ENCODE measurements around the gene THEMIS. TPM values are rescaled to one million over a fixed set of nuclear protein-coding genes. Genes with fewer than 3 reads are reported as not detected.
"Not testable (repeated sequence)": the region's sequence is repeated elsewhere in the genome, so short reads cannot be mapped to it uniquely, and the experiment has no call there.

THEMIS gene
- total RNA-seq, 2 experiments from 2014 or later: 152 to 155 TPM

- ATAC-seq (ENCODE audit: low read depth) (no peak), DNase-seq (no peak)
- H3K27me3 Mint-ChIP-seq: no peaks in the 10 kb centered on the region
- peak overlapping the region; percentile 77 for H3K27ac Mint-ChIP-seq
- H3K4me1 Mint-ChIP-seq: peaks cover 38% of the 10 kb centered on the region
- H3K9me3 Mint-ChIP-seq: peaks cover 22% of the 10 kb centered on the region
- peaks cover 39% of the 10 kb centered on the region for H3K36me3 Mint-ChIP-seq
- H3K4me3 Mint-ChIP-seq: peak overlapping the region; percentile 14
- POLR2A ChIA-PET: interaction anchor here (3.2 kb wide), 1 partner anchor 36 kb away, joined by 32 read pairs; no protein-coding TSS in a partner anchor
These were observed 32.3 kb upstream of the THEMIS start for GRCh38 chr6:127933137-127933536.

- Mint-ChIP-seq H3K27me3 (no peaks in the 10 kb centered on the region), H3K36me3 (peaks cover 40% of the 10 kb centered on the region), H3K4me1 (peaks cover 36% of the 10 kb centered on the region), H3K4me3 (peak overlapping the region; percentile 14), H3K9me3 (peaks cover 23% of the 10 kb centered on the region), H3K27ac (peak overlapping the region; percentile 77)
- no peak for ATAC-seq (ENCODE audit: low read depth)
- POLR2A ChIA-PET: interaction anchor here (3.2 kb wide), 1 partner anchor 36 kb away, joined by 32 read pairs; no protein-coding TSS in a partner anchor
- DNase-seq: no peak
These were observed 31.9 kb upstream of the THEMIS start for GRCh38 chr6:127932708-127933107.

DNA sequence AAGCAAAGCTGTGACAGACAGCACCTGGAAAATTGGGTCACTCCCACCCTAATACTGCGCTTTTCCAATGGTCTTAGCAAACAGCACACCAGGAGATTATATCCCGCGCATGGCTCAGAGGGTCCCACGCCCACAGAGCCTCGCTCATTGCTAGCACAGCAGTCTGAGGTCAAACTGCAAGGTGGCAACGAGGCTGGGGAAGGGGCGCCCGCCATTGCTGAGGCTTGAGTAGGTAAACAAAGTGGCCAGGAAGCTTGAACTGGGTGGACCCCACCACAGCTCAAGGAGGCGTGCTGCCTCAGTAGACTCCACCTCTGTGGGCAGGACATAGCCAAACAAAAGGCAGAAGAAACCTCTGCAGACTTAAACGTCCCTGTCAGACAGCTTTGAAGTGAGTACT is 25.6 kb upstream of the THEMIS start:
- H3K4me3 Mint-ChIP-seq; DNase-seq; H3K27ac Mint-ChIP-seq; H3K27me3 Mint-ChIP-seq; POLR2A ChIA-PET; ATAC-seq (ENCODE audit: low read depth): not testable (repeated sequence)
- peaks cover 58% of the 10 kb centered on the region for H3K36me3 Mint-ChIP-seq
- peaks cover 29% of the 10 kb centered on the region for H3K9me3 Mint-ChIP-seq
- H3K4me1 Mint-ChIP-seq: peaks cover 35% of the 10 kb centered on the region

DNA sequence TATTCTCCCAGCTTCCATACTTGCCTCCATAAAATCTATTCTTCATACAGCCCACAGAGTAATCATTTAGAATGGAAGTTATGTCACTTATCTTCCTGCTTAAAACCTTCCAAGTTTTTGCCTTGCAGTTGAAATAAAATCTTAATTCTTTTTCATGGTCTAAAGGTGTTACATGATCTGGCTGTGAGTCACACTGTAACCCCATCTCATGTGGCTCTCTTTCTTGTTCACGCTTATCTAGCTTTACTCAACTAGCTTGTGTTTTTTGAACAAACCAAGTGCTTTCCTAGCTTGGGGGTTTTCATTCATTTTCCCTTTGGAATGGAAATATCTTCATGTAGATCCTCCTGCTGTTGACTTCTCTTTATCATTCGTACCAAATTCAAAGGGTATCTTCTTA is 23.6 kb upstream of the THEMIS start:
- peaks cover 51% of the 10 kb centered on the region for H3K4me1 Mint-ChIP-seq
- ATAC-seq (ENCODE audit: low read depth): peak; percentile 57
- H3K4me3 Mint-ChIP-seq: peak overlapping the region; percentile 2
- H3K36me3 Mint-ChIP-seq: peaks cover 45% of the 10 kb centered on the region
- peaks cover 26% of the 10 kb centered on the region for H3K9me3 Mint-ChIP-seq
- no peak for DNase-seq
- H3K27me3 Mint-ChIP-seq: no peaks in the 10 kb centered on the region
- H3K27ac Mint-ChIP-seq: peak overlapping the region; percentile 21
- POLR2A ChIA-PET: interaction anchor here (2.0 kb wide), 1 partner anchor 10 kb away, joined by 9 read pairs; no protein-coding TSS in a partner anchor

GRCh38 chr6:127924031-127924430 is 23.2 kb upstream of the THEMIS start:
- Mint-ChIP-seq H3K36me3 (peaks cover 43% of the 10 kb centered on the region), H3K4me3 (peak overlapping the region; percentile 1), H3K27me3 (no peaks in the 10 kb centered on the region), H3K4me1 (peaks cover 55% of the 10 kb centered on the region), H3K27ac (peak overlapping the region; percentile 82), H3K9me3 (peaks cover 24% of the 10 kb centered on the region)
- DNase-seq: no peak
- no peak for ATAC-seq (ENCODE audit: low read depth)
- POLR2A ChIA-PET: interaction anchor here (2.0 kb wide), 1 partner anchor 10 kb away, joined by 9 read pairs; no protein-coding TSS in a partner anchor

GRCh38 chr6:127923135-127923534 is 22.3 kb upstream of the THEMIS start:
- H3K27ac Mint-ChIP-seq: peak overlapping the region; percentile 82
- H3K9me3 Mint-ChIP-seq: peaks cover 19% of the 10 kb centered on the region
- H3K4me3 Mint-ChIP-seq: peak overlapping the region; percentile 69
- peaks cover 61% of the 10 kb centered on the region for H3K4me1 Mint-ChIP-seq
- DNase-seq (no peak), ATAC-seq (ENCODE audit: low read depth) (peak; percentile 9)
- H3K27me3 Mint-ChIP-seq: no peaks in the 10 kb centered on the region
- POLR2A ChIA-PET: no interaction called here
- peaks cover 35% of the 10 kb centered on the region for H3K36me3 Mint-ChIP-seq

DNA sequence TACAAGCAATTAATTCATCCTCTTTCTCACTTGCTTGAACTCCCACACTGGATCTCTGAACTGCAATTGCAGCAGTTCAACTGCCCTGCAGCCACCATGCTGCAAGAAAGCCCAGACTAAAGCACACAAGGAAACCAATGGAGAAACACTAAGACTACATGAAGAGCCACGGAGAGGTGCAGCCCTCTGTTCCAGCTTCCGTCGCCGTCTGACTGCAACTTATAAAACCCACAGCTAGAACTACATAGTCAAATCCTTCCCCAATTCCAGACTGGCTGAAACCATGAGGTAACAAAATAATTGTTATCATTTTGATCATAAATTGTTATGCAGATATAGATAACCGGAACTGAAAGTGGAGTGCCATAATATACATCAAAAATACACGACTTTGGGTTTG is 21.1 kb upstream of the THEMIS start:
- DNase-seq (no peak), ATAC-seq (ENCODE audit: low read depth) (no peak)
- Mint-ChIP-seq H3K4me1 (peaks cover 65% of the 10 kb centered on the region), H3K27ac (peak overlapping the region; percentile 82), H3K9me3 (peaks cover 11% of the 10 kb centered on the region), H3K36me3 (peaks cover 28% of the 10 kb centered on the region), H3K27me3 (no peaks in the 10 kb centered on the region), H3K4me3 (peak overlapping the region; percentile 69)
- POLR2A ChIA-PET: interaction anchor here (1.2 to 1.7 kb wide), 2 partner anchors 13 to 21 kb away, joined by 5 to 7 read pairs; partner anchors contain the start of gene THEMIS

DNA sequence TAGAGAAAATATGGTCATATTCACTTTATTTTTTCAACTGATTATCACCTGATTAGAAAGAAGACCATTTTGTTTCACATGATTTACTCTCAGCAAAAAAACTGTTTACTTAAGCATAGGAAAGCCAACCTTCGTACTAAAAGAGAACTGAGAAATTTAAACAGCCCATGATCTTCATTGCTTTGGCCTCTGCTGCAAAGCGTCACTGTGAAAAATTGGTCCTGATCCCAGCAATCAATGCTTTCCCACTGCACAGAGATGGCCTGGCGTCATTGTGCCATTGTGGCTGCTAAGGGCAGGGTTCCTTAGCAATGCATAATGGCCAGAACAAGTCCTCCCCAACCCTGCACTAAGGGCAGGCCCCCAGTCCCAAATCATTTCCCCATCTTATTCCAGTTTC is 19.9 kb upstream of the THEMIS start:
- H3K36me3 Mint-ChIP-seq: peaks cover 26% of the 10 kb centered on the region
- DNase-seq: no peak
- ATAC-seq (ENCODE audit: low read depth): no peak
- POLR2A ChIA-PET: interaction anchor here (1.7 kb wide), 1 partner anchor 14 kb away, joined by 7 read pairs; no protein-coding TSS in a partner anchor
- peak overlapping the region; percentile 5 for H3K27ac Mint-ChIP-seq
- no peaks in the 10 kb centered on the region for H3K27me3 Mint-ChIP-seq
- peak overlapping the region; percentile 4 for H3K4me3 Mint-ChIP-seq
- peaks cover 73% of the 10 kb centered on the region for H3K4me1 Mint-ChIP-seq
- H3K9me3 Mint-ChIP-seq: peaks cover 6% of the 10 kb centered on the region

- Mint-ChIP-seq H3K9me3 (no peaks in the 10 kb centered on the region), H3K4me3 (peak overlapping the region; percentile 75), H3K4me1 (peaks cover 66% of the 10 kb centered on the region), H3K36me3 (peaks cover 18% of the 10 kb centered on the region), H3K27ac (peak overlapping the region; percentile 91), H3K27me3 (no peaks in the 10 kb centered on the region)
- DNase-seq: no peak
- POLR2A ChIA-PET: interaction anchor here (0.6 to 3.5 kb wide), 12 partner anchors 11 to 1764 kb away, joined by 3 to 30 read pairs (median 8); partner anchors contain the start of gene THEMIS
- peak; percentile 73 for ATAC-seq (ENCODE audit: low read depth)
These were observed 17.9 kb upstream of the THEMIS start for GRCh38 chr6:127918506-127919427.

- peaks cover 21% of the 10 kb centered on the region for H3K36me3 Mint-ChIP-seq
- H3K9me3 Mint-ChIP-seq: peaks cover 4% of the 10 kb centered on the region
- no peaks in the 10 kb centered on the region for H3K27me3 Mint-ChIP-seq
These were observed 16.9 kb upstream of the THEMIS start for GRCh38 chr6:127917766-127918165.

DNA sequence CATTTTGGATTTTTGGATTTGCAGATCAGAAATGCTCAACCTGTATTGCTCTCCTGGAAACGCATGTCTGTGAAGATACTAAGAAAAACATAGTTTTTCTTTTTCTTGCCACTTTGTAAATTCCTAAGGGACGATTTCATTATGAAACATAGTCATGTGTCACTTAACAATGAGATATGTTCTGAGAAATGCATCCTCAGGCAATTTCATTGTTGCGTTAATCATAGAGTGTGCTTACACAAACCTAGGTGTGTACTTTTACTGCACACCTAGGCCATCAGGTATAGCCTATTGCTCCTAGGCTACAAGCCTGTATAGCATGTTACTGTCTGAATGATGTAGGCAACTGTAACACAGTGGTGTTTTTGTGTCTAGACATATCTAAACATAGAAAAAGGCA is 13.4 kb upstream of the THEMIS start:
- peaks cover 36% of the 10 kb centered on the region for H3K4me1 Mint-ChIP-seq
- H3K27me3 Mint-ChIP-seq: no peaks in the 10 kb centered on the region
- H3K27ac Mint-ChIP-seq: no peak overlapping the region
- POLR2A ChIA-PET: interaction anchor here (1.0 to 1.4 kb wide), 3 partner anchors 10 to 54 kb away, joined by 3 to 4 read pairs (median 4); partner anchors contain the start of gene THEMIS
- ATAC-seq (ENCODE audit: low read depth) (no peak), DNase-seq (no peak)
- H3K4me3 Mint-ChIP-seq: no peak overlapping the region
- H3K9me3 Mint-ChIP-seq: peaks cover 16% of the 10 kb centered on the region
- peaks cover 46% of the 10 kb centered on the region for H3K36me3 Mint-ChIP-seq

More at GRCh38 chr6:127917766-127918165, 16.9 kb upstream of the THEMIS start:
- Mint-ChIP-seq H3K4me1 (peaks cover 63% of the 10 kb centered on the region), H3K27ac (peak overlapping the region; percentile 91), H3K4me3 (peak overlapping the region; percentile 75)
- DNase-seq (no peak), ATAC-seq (ENCODE audit: low read depth) (no peak)
- POLR2A ChIA-PET: interaction anchor here (1.2 to 3.5 kb wide), 8 partner anchors 10 to 61 kb away, joined by 3 to 30 read pairs (median 11); partner anchors contain the start of gene THEMIS

DNA sequence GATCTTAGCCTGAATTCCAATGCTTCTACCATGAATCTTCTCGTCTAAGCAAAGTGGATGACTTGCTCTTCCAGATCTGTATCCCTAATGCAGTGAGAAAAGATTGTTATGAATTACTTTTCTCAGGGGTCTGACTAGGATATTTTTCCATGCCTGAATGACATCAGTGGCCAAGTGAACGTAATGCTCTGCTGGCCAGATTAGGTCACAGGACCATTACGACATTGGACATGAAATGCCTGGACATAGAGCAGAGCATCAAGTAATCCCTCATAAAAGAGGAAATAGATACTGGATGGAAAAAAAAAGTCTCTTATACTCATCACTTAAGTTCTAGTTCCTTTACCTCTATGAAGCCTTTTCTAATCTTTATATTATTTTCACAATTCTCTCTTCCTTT is 12.1 kb upstream of the THEMIS start:
- H3K4me3 Mint-ChIP-seq: no peak overlapping the region

GRCh38 chr6:127907960-127908640 is 7.2 kb upstream of the THEMIS start:
- Mint-ChIP-seq H3K27me3 (no peaks in the 10 kb centered on the region), H3K36me3 (peaks cover 55% of the 10 kb centered on the region), H3K4me3 (peak overlapping the region; percentile 87), H3K27ac (peak overlapping the region; percentile 87), H3K4me1 (peaks cover 48% of the 10 kb centered on the region), H3K9me3 (peaks cover 15% of the 10 kb centered on the region)
- DNase-seq: no peak
- POLR2A ChIA-PET: interaction anchor here (1.0 to 2.6 kb wide), 6 partner anchors 8 to 69 kb away, joined by 4 to 12 read pairs (median 5); no protein-coding TSS in a partner anchor
- peak; percentile 55 for ATAC-seq (ENCODE audit: low read depth)

More for the DNA sequence above, 12.1 kb upstream of the THEMIS start:
- Mint-ChIP-seq H3K36me3 (peaks cover 53% of the 10 kb centered on the region), H3K9me3 (peaks cover 16% of the 10 kb centered on the region), H3K4me1 (peaks cover 36% of the 10 kb centered on the region), H3K27ac (no peak overlapping the region), H3K27me3 (no peaks in the 10 kb centered on the region)
- ATAC-seq (ENCODE audit: low read depth): no peak
- POLR2A ChIA-PET: interaction anchor here (1.0 kb wide), 1 partner anchor 55 kb away, joined by 4 read pairs; no protein-coding TSS in a partner anchor
- DNase-seq: no peak
